Fibroblast of villous mesenchyme (primary cell): ENCODE data around the gene HOXD9. TPM values are rescaled to one million over a fixed set of nuclear protein-coding genes. Genes with fewer than 3 reads are reported as not detected.
A peak's percentile ranks its signal among the peaks of the same experiment; 100 is the strongest.

Experiments
- DNase-seq: peaks from one replicate; pipeline ENCODE4 v3.0.0-alpha.2; 2010; ENCODE audit warnings: low read depth
- H3K4me3 ChIP-seq: 2 replicates; pipeline ENCODE4 v1.5.1; 2011; ENCODE audit warnings: low read depth, mild to moderate bottlenecking, low read length
- total RNA-seq: library from RNA; depleted of rRNA; stranded (reverse); fragments of >200 nt; gene quantifications from 2 replicates; pipeline ENCODE4 v1.2.3, GENCODE V29; 2012
- TF ChIP-seq, protein P1 (sequence below): IDR thresholded peaks from 2 replicates; pipeline ENCODE4 v1.5.1; 2012; ENCODE audit warnings: low read depth, mild to moderate bottlenecking, low read length; ENCODE audit not compliant: insufficient read depth

Gene HOXD9
- total RNA-seq, 1 donor, result 11.2 TPM

DNA sequence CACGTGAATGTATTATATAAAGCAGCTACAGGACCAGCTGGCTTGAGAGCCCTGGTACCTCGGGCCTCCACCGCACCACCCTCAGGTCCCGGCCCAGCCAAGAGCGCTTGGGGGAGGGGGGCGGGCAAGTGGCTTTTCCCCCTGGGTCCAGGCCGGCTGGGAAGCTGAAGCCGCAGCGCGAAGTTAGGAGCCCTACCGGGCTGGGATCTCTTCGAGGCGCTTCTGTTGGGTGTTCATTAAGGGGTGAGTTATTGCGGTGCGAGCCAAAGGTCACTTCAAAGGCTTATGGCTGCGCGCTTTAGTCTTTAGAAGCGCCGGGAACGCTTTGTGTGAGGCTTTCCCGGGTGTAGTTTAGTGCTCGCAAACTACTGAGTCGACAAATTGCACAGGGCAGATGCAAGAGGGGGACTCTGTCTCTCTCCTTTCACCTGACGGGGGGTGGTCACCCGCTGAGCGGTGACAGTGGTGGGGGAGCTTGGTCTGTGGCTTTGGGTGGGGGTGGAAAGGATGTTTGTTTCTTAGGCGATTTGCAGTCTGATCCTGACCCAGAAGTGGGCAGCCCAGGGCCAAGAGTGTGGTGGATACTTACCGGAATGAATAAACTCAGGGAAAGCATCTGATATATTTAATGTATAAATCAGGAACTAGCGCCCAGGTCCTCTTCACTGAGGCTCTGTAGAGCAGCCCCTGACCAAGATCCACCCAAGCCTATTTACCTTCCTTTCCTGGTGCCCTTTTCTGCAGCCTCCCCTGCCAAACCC, 40.6 kb downstream of the HOXD9 start:
- TF ChIP-seq, protein P1, sequence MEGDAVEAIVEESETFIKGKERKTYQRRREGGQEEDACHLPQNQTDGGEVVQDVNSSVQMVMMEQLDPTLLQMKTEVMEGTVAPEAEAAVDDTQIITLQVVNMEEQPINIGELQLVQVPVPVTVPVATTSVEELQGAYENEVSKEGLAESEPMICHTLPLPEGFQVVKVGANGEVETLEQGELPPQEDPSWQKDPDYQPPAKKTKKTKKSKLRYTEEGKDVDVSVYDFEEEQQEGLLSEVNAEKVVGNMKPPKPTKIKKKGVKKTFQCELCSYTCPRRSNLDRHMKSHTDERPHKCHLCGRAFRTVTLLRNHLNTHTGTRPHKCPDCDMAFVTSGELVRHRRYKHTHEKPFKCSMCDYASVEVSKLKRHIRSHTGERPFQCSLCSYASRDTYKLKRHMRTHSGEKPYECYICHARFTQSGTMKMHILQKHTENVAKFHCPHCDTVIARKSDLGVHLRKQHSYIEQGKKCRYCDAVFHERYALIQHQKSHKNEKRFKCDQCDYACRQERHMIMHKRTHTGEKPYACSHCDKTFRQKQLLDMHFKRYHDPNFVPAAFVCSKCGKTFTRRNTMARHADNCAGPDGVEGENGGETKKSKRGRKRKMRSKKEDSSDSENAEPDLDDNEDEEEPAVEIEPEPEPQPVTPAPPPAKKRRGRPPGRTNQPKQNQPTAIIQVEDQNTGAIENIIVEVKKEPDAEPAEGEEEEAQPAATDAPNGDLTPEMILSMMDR, result no peak
- peak; percentile 36 for DNase-seq
- no peak overlapping the region for H3K4me3 ChIP-seq

DNA sequence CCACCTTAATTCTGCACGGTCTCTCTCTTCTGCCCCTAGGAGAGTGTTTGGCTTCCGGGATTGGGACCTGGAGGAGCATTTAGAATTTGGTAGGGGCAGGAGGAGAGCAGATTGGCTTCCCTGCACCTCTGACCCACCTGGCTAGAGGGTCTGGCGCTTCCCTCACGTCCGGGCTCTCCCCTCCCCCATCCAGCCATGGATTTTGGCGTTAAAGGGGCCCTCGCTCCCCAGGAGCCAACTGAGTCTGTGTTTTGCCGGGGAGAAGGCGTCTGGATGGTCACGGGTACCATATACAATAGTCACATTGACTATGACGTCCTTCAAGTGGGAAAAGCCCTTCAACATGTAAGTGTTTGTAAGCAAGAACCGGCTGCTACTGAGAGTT, 41.1 kb downstream of the HOXD9 start:
- DNase-seq, result no peak
- no peak overlapping the region for H3K4me3 ChIP-seq
- TF ChIP-seq, protein P1, result no peak

DNA sequence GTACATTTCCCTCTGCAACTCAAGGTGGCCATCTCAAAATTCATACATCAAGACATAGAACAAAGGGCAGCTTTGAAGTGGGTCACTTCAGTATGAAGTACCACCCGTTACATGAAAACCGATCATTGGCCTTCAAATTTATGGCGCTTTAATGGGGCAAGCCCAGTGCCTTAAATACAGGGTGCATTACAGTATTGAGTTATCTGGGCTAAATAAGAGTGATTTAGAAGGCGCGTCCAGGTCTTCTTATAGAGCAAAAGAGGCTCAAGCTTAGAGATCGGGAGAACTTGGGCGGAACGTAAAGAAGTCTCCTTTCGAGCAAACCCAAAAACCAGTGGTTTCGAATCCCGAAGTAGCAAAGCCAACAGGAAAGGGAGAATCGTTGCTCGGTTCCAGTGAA, 41.7 kb downstream of the HOXD9 start:
- TF ChIP-seq, protein P1, result no peak
- no peak for DNase-seq
- H3K4me3 ChIP-seq, result no peak overlapping the region

DNA sequence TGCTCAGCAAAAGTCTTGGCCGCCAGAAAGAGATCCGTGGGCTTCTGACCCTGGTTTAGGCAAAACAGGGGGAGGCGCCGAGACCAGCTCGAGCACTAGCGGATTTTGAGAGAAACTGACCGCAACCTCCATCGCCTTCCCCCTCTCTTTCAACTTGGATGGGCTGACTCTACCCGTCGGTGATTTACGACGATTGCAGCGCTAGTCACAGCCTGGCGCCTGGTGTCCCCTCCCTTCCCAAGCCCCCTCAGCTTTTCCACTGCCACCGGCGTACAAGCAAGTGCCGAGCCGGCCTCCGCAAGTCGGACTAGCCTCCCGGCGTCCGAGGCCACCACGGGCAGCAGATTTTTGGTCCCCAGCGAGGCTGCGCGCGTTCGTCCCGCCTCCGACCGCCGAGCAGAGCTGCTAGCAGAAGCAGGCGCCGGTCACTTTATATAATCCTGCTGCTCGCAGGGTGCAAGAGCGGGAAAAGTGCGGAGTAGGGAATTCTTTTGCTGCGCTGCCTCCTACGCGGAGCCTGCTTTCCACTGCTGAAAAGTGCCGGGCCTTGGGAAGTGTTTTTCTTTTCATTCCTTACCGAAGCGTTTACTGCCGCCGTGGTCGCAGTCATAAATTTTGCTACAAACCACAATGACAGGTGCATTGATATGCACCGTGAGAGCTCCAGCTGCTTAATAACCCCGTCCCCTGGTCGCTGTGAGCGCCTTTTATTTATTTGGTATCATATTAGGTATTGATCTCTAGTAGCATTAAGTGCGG, 42.3 kb downstream of the HOXD9 start:
- H3K4me3 ChIP-seq, result no peak overlapping the region
- TF ChIP-seq, protein P1, result no peak
- DNase-seq, result no peak

DNA sequence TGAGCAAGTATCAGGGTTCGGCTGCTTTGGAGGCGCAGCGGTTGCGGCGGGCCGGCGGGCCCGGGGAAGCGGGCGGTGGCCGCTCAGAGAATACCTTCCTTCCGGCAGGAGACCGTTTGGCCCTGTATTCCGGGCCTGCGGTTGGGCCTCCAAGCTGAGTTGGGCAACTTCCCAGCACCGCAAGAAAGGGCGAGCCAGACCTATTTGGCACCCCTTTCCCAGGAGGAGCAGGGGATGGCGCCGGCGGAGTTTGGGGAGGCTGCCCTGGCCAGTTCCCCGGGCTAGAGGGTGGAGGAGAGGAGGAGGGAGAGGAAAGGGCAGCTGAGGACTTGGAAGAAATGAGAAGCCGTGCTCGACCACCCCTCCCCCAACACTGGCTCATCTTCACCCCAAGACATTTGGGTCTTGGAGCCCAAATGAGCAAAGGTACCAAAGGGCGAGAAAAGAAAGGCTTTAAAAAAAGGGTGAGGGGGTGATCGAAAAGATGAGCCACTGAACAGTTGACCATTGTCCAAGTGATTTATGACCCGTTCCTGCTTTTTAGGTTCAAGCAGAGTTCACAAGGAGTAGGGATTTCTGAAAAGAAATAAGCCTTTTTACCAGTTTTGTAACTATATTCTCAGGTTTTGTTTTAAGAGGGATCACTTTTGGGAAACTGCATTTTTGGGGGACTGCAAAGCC, 43.0 kb downstream of the HOXD9 start:
- TF ChIP-seq, protein P1, result no peak
- no peak for DNase-seq
- H3K4me3 ChIP-seq, result no peak overlapping the region

DNA sequence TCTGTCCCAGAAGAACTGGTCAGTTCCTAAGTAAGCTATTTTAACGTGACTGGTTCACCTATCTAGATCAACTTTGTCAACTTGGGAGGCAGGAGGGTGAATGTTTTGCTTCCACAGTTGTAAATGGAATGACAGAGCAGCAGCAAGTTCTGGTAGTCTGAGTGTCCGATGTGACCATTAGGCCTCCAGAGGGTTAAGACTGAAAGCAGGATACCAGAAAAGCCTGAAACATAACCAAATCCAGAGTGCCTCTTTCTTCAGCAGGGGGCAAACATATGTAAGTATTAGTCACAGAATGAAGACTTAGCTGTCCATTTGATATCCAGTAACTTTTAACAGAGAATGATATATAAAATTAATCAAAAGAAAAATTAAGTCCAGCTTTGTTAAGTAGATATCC, 43.8 kb downstream of the HOXD9 start:
- no peak for DNase-seq
- H3K4me3 ChIP-seq, result no peak overlapping the region
- TF ChIP-seq, protein P1, result no peak
